Esophagus squamous epithelium (tissue), 5 donors: ENCODE measurements around the gene ULK4. TPM values are rescaled to one million over a fixed set of nuclear protein-coding genes. Genes with fewer than 3 reads are reported as not detected.
"Not testable (repeated sequence)": the region's sequence is repeated elsewhere in the genome, so short reads cannot be mapped to it uniquely, and the experiment has no call there.

Experiments used
- DNase-seq: peaks from one replicate; lab custom pipeline; 2025; lab: John Stamatoyannopoulos, UW
- H3K27ac ChIP-seq, 4 donors: fragments of 200-600 bp; sonication (generic); one replicate each; pipeline ENCODE4 v1.5.1; 2016 to 2019; ENCODE audit warnings: mild to moderate bottlenecking in 1 of 4
- H3K27me3 ChIP-seq, 4 donors: fragments of 200-600 bp; sonication (generic); 1 replicate in 3 of 4; 2 replicates in 1 of 4; pipeline versions ENCODE4 v1.5.1 to v1.6.0; 2017 to 2021; ENCODE audit warnings: antibody characterized with exemption in 1 of 4
- H3K36me3 ChIP-seq, 3 donors: fragments of 200-600 bp; sonication (generic); one replicate each; pipeline ENCODE4 v1.5.1; 2016 to 2019
- H3K4me1 ChIP-seq, 3 donors: fragments of 200-600 bp; sonication (generic); one replicate each; pipeline ENCODE4 v1.5.1; 2017 to 2019
- H3K4me3 ChIP-seq, 4 donors: fragments of 200-600 bp; sonication (generic); 1 replicate in 3 of 4; 2 replicates in 1 of 4; pipeline ENCODE4 v1.5.1; 2016 to 2019; ENCODE audit warnings: mild to moderate bottlenecking in 2 of 4, moderate library complexity in 1 of 4
- H3K9me3 ChIP-seq, 3 donors: fragments of 200-600 bp; sonication (generic); one replicate each; pipeline ENCODE4 v1.5.1; 2016 to 2019
- POLR2A ChIP-seq, 4 donors: fragments of 450-650 bp; IDR thresholded peaks; one replicate each; pipeline ENCODE4 v1.6.1; 2017; ENCODE audit warnings: antibody characterized with exemption in 4 of 4, mild to moderate bottlenecking in 4 of 4, moderate library complexity in 3 of 4
- WGBS, 2 donors: methylation state at CpG; one replicate each; pipeline ENCODE4 v1.1.5; 2018; 5-methylcytosine and 5-hydroxymethylcytosine counted together
- intact Hi-C: fragments of 100-400 bp; cut with DNase I; formaldehyde crosslinking; loops from one replicate; pipeline ENCODE4 v1.15.0; 2022
- total RNA-seq, 4 donors: library from RNA; depleted of rRNA; stranded (reverse); fragments of >200 nt; gene quantifications; one replicate each; pipeline ENCODE4 v1.1.0, GENCODE V29; 2016
- TF ChIP-seq, protein P1 (sequence below), 6 experiments: fragments of 450-650 bp in 4 of 6; fragments of 200-600 bp in 2 of 6; sonication (generic) in 2 of 6; IDR thresholded peaks; one replicate each; pipeline ENCODE4 v1.5.1; 2016 to 2019; ENCODE audit warnings: antibody characterized with exemption in 6 of 6, mild to moderate bottlenecking in 4 of 6, moderate library complexity in 4 of 6
- donor health status: DM: yes; HTN: yes; CAD: no.

Gene ULK4
- total RNA-seq, 4 donors from 2014 or later = 2.2 to 11.4 (median 7.9) TPM

DNA sequence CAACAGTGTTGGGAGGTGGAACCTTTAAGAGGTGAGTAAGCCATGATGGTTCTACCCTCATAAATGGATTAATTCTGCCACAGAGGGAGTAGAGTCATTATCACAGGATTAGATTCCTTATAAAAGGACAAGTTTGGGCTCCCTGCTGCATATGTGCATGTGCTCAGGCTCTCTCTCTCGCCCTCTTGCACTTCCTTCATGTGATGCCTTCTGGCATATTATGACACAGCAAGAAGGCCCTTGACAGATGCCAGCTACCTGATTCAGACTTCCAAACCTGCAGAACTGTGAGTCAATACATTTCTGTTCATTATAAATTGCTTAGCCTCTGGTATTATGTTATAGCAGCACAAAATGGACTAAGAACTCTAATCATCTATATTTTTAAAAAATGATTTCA, 557.3 kb downstream of the ULK4 start:
- no peaks in the 10 kb centered on the region for H3K4me1 ChIP-seq
- no peaks in the 10 kb centered on the region for H3K9me3 ChIP-seq
- no peak overlapping the region for H3K4me3 ChIP-seq
- TF ChIP-seq, protein P1, sequence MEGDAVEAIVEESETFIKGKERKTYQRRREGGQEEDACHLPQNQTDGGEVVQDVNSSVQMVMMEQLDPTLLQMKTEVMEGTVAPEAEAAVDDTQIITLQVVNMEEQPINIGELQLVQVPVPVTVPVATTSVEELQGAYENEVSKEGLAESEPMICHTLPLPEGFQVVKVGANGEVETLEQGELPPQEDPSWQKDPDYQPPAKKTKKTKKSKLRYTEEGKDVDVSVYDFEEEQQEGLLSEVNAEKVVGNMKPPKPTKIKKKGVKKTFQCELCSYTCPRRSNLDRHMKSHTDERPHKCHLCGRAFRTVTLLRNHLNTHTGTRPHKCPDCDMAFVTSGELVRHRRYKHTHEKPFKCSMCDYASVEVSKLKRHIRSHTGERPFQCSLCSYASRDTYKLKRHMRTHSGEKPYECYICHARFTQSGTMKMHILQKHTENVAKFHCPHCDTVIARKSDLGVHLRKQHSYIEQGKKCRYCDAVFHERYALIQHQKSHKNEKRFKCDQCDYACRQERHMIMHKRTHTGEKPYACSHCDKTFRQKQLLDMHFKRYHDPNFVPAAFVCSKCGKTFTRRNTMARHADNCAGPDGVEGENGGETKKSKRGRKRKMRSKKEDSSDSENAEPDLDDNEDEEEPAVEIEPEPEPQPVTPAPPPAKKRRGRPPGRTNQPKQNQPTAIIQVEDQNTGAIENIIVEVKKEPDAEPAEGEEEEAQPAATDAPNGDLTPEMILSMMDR (IDR thresholded peaks at IDR 0.05) = no peak
- no peak for TF ChIP-seq POLR2A (IDR thresholded peaks at IDR 0.05)
- no peak overlapping the region for H3K27ac ChIP-seq
- H3K27me3 ChIP-seq = no peaks in the 10 kb centered on the region
- DNase-seq = no peak
- intact Hi-C loops = no loop called here
- 27 to 60% methylated on average over 1 of the region's 1 CpG for WGBS, 2 donors
- H3K36me3 ChIP-seq = no peaks in the 10 kb centered on the region

DNA sequence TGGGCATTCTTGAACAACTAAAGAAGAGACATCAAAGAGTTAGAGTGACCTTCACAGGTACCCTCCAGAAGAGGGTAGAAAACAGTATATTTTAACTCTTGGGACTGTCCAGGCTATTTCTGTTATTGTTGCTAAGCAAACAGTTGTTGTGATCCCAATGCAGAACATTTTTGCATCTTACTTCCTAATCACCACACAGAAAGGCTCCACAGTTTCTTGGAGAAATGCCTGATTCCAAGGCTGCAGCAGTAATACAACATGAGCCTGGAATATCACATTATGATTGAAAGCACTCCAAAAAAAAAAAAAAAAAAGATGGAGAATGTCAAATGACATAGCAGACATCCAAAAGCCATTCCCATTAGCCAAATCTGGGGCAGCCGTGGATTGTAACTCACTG, 567.0 kb downstream of the ULK4 start:
- TF ChIP-seq, protein P1 (IDR thresholded peaks at IDR 0.05) = no peak
- no peak for TF ChIP-seq POLR2A (IDR thresholded peaks at IDR 0.05)
- Histone ChIP-seq H3K4me3 (no peak overlapping the region), H3K36me3 (no peaks in the 10 kb centered on the region), H3K4me1 (no peaks in the 10 kb centered on the region), H3K9me3 (no peaks in the 10 kb centered on the region), H3K27me3 (no peaks in the 10 kb centered on the region), H3K27ac (no peak overlapping the region)
- no peak for DNase-seq
- WGBS, 2 donors = 81 to 100% methylated on average over 1 of the region's 1 CpG
- intact Hi-C loops = no loop called here

DNA sequence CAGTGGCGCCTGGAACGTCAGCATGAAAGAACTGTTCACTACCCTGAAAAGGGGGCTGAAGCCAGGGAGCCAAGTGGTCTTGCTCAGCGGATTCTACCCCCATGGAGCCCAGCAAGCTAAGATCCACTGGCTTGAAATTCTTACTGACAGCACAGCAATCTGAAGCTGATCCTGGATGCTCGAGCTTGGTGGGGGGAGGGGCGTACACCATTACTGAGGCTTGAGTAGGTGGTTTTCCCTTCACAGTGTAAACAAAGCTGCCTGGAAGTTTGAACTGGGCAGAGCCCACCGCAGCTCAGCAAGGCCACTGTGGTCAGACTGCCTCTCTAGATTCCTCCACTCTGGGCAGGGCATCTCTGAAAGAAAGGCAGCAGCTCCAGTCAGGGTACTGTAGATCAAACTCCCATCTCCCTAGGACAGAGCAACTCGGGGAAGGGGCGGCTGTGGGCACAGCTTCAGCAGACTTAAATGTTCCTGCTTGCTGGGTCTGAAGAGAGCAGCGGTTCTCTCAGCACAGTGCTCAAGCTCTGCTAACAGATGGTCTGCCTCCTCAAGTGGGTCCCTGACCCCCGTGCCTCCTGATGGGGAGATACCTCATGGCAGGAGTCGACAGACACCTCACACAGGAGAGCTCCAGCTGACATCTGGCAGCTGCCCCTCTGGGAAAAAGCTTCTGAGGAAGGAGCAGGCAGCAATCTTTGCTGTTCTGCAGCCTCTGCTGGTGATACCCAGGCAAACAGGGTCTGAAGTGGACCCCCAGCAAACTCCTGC, 591.0 kb downstream of the ULK4 start:
- DNase-seq, H3K9me3 ChIP-seq, H3K4me3 ChIP-seq, H3K36me3 ChIP-seq, H3K27me3 ChIP-seq, intact Hi-C loops: not testable (repeated sequence)
- H3K27ac ChIP-seq = peak overlapping the region in 2 of 4 donors; percentile 36 to 39
- H3K4me1 ChIP-seq = peaks cover 3 to 17% (median 5%) of the 10 kb centered on the region in 3 donors
- 58 to 70% methylated on average over 5 to 6 of the region's 11 CpGs for WGBS, 2 donors

DNA sequence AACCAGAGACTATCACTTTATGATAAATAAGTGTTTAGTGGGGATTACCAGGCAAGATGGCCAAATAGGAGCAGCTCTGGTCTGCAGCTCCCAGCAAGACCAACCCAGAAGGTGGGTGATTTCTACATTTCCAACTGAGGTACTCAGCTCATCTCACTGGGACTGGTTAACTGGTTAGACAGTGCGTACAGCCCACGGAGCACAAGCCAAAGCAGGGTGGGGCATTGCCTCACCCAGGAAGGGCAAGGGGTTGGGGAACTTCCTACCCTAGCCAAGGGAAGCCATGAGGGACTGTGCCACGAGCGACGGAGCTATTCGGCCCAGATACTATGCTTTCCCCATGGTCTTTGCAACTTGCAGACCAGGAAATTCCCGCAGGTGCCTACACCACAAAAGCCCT, 591.6 kb downstream of the ULK4 start:
- intact Hi-C loops = no loop called here
- DNase-seq = no peak
- WGBS, 2 donors = 44 to 50% methylated on average over 1 to 4 of the region's 7 CpGs
- H3K4me1 ChIP-seq = peaks cover 3 to 17% (median 5%) of the 10 kb centered on the region in 3 donors
- H3K9me3 ChIP-seq = no peaks in the 10 kb centered on the region
- TF ChIP-seq, protein P1 (IDR thresholded peaks at IDR 0.05) = no peak
- no peak for TF ChIP-seq POLR2A (IDR thresholded peaks at IDR 0.05)
- no peak overlapping the region for H3K4me3 ChIP-seq
- H3K27me3 ChIP-seq = no peaks in the 10 kb centered on the region
- H3K27ac ChIP-seq = peak overlapping the region in 2 of 4 donors; percentile 36 to 39
- no peaks in the 10 kb centered on the region for H3K36me3 ChIP-seq

DNA sequence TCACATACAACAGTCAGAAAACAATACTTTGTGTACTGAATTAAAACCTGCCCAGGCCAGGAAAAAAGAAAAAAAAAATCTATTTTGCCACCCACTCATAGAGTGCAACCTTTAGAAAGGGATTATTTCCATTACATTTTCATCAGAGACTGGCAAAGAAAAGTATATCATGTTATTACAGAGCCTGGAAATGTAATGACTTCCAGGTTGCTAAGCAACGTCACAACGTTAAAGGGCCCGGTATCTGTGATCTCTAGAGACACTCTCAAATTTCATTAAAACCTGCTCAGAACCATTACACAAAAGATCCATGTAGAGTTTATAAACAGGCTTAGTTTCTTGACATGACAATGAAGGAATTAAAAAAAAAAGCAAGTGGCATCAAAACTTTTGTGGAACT, 592.1 kb downstream of the ULK4 start:
- no peak for TF ChIP-seq POLR2A (IDR thresholded peaks at IDR 0.05)
- H3K27me3 ChIP-seq = no peaks in the 10 kb centered on the region
- DNase-seq = no peak
- H3K27ac ChIP-seq = peak overlapping the region in 1 of 4 donors; percentile 39
- H3K4me1 ChIP-seq = peaks cover 3 to 17% (median 5%) of the 10 kb centered on the region in 3 donors
- 14 to 20% methylated on average over 3 of the region's 3 CpGs for WGBS, 2 donors
- no peaks in the 10 kb centered on the region for H3K9me3 ChIP-seq
- intact Hi-C loops = no loop called here
- H3K4me3 ChIP-seq = no peak overlapping the region
- H3K36me3 ChIP-seq = no peaks in the 10 kb centered on the region

DNA sequence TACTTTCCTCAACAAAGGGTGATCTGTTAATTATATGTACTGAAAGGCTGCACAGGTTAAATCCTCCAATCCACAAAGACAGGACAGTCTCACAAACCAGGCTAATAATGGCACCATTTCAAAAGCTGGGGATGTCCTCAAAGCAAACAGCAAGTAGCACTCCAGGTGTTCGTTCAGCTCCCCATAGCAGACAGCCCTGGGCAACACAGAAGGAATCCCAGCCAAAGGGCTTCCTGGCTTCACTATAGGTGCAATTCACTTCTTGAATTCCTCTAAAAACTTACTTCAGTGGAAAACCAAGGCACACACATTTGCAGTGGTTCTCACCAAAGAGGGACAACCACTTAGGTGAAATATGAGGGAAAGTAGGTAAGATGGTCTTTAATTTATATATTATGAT, 595.9 kb downstream of the ULK4 start:
- no peak for DNase-seq
- Histone ChIP-seq H3K27me3 (no peaks in the 10 kb centered on the region), H3K9me3 (no peaks in the 10 kb centered on the region), H3K4me3 (no peak overlapping the region), H3K4me1 (peaks cover 3 to 40% (median 10%) of the 10 kb centered on the region in 3 donors), H3K27ac (no peak overlapping the region), H3K36me3 (no peaks in the 10 kb centered on the region)
- no peak for TF ChIP-seq POLR2A (IDR thresholded peaks at IDR 0.05)
- TF ChIP-seq, protein P1 (IDR thresholded peaks at IDR 0.05) = no peak
- intact Hi-C loops = no loop called here
- 44 to 85% methylated on average over 1 of the region's 1 CpG for WGBS, 2 donors
